Thyroid gland (tissue), 4 donors: ENCODE measurements around the gene SAYSD1.

Source experiments
- CTCF ChIP-seq, 6 experiments: fragments of 200-600 bp in 3 of 6; fragments of 450-650 bp in 3 of 6; sonication (generic) in 3 of 6; IDR thresholded peaks; one replicate each; pipeline ENCODE4 v1.5.1; 2016 to 2019; ENCODE audit warnings: antibody characterized with exemption in 6 of 6, mild to moderate bottlenecking in 2 of 6, inconsistent platforms in 1 of 6, moderate library complexity in 1 of 6
- POLR2A ChIP-seq, 2 donors: fragments of 450-650 bp; IDR thresholded peaks; one replicate each; pipeline ENCODE4 v1.6.1; 2017; ENCODE audit warnings: antibody characterized with exemption in 2 of 2, mild to moderate bottlenecking in 2 of 2, moderate library complexity in 1 of 2

GRCh38 chr6:39068391-39068790 lies 46.6 kb downstream of the SAYSD1 start:
- no peak for TF ChIP-seq CTCF (IDR thresholded peaks at IDR 0.05)
- TF ChIP-seq POLR2A (IDR thresholded peaks at IDR 0.05), result no peak
